Measurements from ENCODE around the gene HTR3B.

HTR3B gene, protein sequence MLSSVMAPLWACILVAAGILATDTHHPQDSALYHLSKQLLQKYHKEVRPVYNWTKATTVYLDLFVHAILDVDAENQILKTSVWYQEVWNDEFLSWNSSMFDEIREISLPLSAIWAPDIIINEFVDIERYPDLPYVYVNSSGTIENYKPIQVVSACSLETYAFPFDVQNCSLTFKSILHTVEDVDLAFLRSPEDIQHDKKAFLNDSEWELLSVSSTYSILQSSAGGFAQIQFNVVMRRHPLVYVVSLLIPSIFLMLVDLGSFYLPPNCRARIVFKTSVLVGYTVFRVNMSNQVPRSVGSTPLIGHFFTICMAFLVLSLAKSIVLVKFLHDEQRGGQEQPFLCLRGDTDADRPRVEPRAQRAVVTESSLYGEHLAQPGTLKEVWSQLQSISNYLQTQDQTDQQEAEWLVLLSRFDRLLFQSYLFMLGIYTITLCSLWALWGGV

GRCh38 chr11:113904379-113905101 lies at the start of gene HTR3B:
HTR3B (plus strand) TSS chr11:113904796; CDS start chr11:113904934, 138 bp downstream.
- TF ChIP-seq CTCF (IDR thresholded peaks at IDR 0.05): no peak
- no peak within 1 kb of the TSS for H3K27ac ChIP-seq
- no peaks in the 10 kb centered on the region for H3K4me1 ChIP-seq (ENCODE audit: control insufficient read depth in 1 of 2, insufficient read depth in 1 of 2, low read depth in 1 of 2, low read length in 1 of 2)
- H3K27me3 ChIP-seq: peaks cover 25% of the 10 kb centered on the region
- no peak within 1 kb of the TSS for H3K4me3 ChIP-seq (ENCODE audit: low read depth in 1 of 2, low read length in 1 of 2)
- no peaks in the 10 kb centered on the region for H3K9me3 ChIP-seq
- H3K36me3 ChIP-seq: no peaks in the 10 kb centered on the region

DNA sequence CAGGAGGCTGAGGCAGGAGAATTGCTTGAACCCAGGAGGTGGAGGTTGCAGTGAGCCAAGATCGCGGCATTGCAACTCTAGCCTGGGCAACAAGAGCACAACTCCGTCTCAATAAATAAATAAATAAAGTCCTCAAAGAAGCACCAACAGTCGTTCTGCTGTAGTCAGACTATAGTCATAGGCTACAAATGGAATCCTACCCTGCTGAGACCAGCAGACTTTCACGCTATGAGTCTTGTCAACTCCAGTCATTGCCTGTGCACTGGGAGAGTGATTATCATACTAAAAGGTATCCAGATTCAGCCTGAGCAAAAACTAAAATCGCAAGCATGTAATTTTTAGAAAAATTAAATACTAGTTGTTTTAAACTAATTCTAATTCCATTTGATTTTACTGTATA lies 48.8 kb upstream of the HTR3B start:
- Histone ChIP-seq H3K4me1 (ENCODE audit: control insufficient read depth in 1 of 2, insufficient read depth in 1 of 2, low read depth in 1 of 2, low read length in 1 of 2) (no peaks in the 10 kb centered on the region), H3K27ac (no peak overlapping the region), H3K4me3 (ENCODE audit: low read depth in 1 of 2, low read length in 1 of 2) (no peak overlapping the region), H3K27me3 (no peaks in the 10 kb centered on the region), H3K36me3 (peaks cover 11% of the 10 kb centered on the region), H3K9me3 (no peaks in the 10 kb centered on the region)
- TF ChIP-seq CTCF (IDR thresholded peaks at IDR 0.05): no peak

DNA sequence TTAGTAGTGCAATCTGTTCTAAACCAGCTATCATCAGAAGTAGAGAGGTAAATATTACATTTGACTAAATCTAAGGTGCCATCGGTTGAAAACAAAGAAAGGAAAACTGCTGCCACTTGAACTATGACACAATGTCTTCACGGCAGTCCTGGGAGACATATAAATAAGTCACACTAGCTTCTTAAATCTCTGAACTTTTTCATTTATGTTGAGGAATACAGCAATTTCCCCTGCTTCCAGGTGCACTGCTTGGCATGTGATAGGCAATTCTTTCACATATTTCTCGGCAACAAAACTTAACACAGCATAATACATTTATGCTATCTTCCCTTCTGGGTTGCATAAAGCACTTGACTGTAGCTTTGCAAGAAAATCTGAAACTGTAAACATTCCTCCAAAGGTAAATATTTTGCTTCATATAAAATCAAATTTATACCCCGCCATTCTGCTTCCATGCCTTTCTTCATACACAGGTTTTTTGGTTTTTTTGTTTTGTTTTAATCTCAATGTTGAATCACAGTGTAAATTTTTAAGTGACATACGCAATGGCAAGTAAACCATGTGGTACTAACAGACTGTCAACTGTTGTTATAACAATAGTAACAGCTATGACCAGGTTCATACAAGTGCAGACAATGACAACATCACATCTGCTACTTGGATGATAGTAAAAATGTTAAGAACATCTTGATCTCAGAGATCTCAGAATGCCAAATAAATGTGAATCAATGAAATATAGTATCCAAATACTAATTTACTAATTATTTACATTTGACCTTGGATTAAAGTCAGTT lies 47.4 kb upstream of the HTR3B start:
- no peak overlapping the region for H3K4me3 ChIP-seq (ENCODE audit: low read depth in 1 of 2, low read length in 1 of 2)
- peaks cover 3% of the 10 kb centered on the region for H3K36me3 ChIP-seq
- H3K4me1 ChIP-seq (ENCODE audit: control insufficient read depth in 1 of 2, insufficient read depth in 1 of 2, low read depth in 1 of 2, low read length in 1 of 2): no peaks in the 10 kb centered on the region
- no peaks in the 10 kb centered on the region for H3K9me3 ChIP-seq
- H3K27me3 ChIP-seq: no peaks in the 10 kb centered on the region
- H3K27ac ChIP-seq: no peak overlapping the region
- TF ChIP-seq CTCF (IDR thresholded peaks at IDR 0.05): no peak

- H3K27ac ChIP-seq: no peak overlapping the region
- no peaks in the 10 kb centered on the region for H3K27me3 ChIP-seq
- no peaks in the 10 kb centered on the region for H3K9me3 ChIP-seq
- no peaks in the 10 kb centered on the region for H3K4me1 ChIP-seq (ENCODE audit: control insufficient read depth in 1 of 2, insufficient read depth in 1 of 2, low read depth in 1 of 2, low read length in 1 of 2)
- no peak for TF ChIP-seq CTCF (IDR thresholded peaks at IDR 0.05)
- no peaks in the 10 kb centered on the region for H3K36me3 ChIP-seq
- H3K4me3 ChIP-seq (ENCODE audit: low read depth in 1 of 2, low read length in 1 of 2): no peak overlapping the region
These were observed 44.9 kb upstream of the HTR3B start for GRCh38 chr11:113859665-113860064.

DNA sequence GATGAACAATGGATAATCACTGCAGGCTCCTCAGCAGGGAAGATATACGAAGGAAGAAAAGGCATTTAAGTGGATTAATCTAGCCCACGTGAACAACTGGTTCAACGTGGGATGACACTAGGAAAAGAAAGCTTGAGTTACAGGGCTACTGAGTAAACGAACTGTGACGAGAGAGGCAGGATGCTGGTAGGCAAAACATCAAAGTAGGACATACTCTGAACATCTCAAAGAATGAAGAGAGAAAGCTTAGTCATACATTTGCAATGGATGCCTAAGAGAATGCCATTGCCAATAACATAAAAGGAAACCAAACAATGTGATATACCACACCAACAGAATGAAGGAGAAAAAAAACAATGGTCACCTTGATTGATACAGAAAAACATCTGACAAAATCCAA lies 42.2 kb upstream of the HTR3B start:
- Histone ChIP-seq H3K27ac (no peak overlapping the region), H3K4me3 (ENCODE audit: low read depth in 1 of 2, low read length in 1 of 2) (no peak overlapping the region), H3K36me3 (no peaks in the 10 kb centered on the region), H3K4me1 (ENCODE audit: control insufficient read depth in 1 of 2, insufficient read depth in 1 of 2, low read depth in 1 of 2, low read length in 1 of 2) (no peaks in the 10 kb centered on the region), H3K27me3 (no peaks in the 10 kb centered on the region), H3K9me3 (no peaks in the 10 kb centered on the region)
- TF ChIP-seq CTCF (IDR thresholded peaks at IDR 0.05): no peak
